KMS-11 (cell line): ENCODE results near the gene TRAIP.

Source experiments
- H2AFZ ChIP-seq: fragments of 200-600 bp; sonication (generic); 2 replicates; pipeline ENCODE4 v1.6.1; 2016; ENCODE audit warnings: antibody characterized with exemption, mixed run types, low read depth
- H3K27ac ChIP-seq: fragments of 200-600 bp; sonication (generic); 2 replicates; pipeline ENCODE4 v1.6.1; 2016; ENCODE audit warnings: mild to moderate bottlenecking, mixed run types
- H3K27me3 ChIP-seq: fragments of 200-600 bp; sonication (generic); 2 replicates; pipeline ENCODE4 v1.6.1; 2017; ENCODE audit warnings: mild to moderate bottlenecking, low read depth, mixed run types, moderate library complexity; ENCODE audit not compliant: insufficient read depth
- H3K36me3 ChIP-seq: fragments of 200-600 bp; sonication (generic); 2 replicates; pipeline ENCODE4 v1.6.1; 2017; ENCODE audit warnings: mild to moderate bottlenecking, mixed run types; ENCODE audit not compliant: insufficient read depth
- H3K4me1 ChIP-seq: fragments of 200-600 bp; sonication (generic); 2 replicates; pipeline ENCODE4 v1.6.1; 2016; ENCODE audit warnings: mild to moderate bottlenecking, low read depth, mixed run types; ENCODE audit not compliant: poor library complexity, severe bottlenecking
- H3K4me2 ChIP-seq: fragments of 200-600 bp; sonication (generic); 2 replicates; pipeline ENCODE4 v1.7.0; 2016; ENCODE audit warnings: mild to moderate bottlenecking, mixed run types
- H3K4me3 ChIP-seq: fragments of 200-600 bp; sonication (generic); IDR thresholded peaks from 2 replicates; pipeline ENCODE4 v1.6.1; 2017; ENCODE audit warnings: low read depth, low read length, mixed read lengths; ENCODE audit not compliant: insufficient read depth
- H3K79me2 ChIP-seq: fragments of 200-600 bp; sonication (generic); 2 replicates; pipeline ENCODE4 v1.6.1; 2016; ENCODE audit warnings: low read depth, mixed run types; ENCODE audit not compliant: insufficient read depth
- H3K9ac ChIP-seq: fragments of 200-600 bp; sonication (generic); 2 replicates; pipeline ENCODE4 v1.6.1; 2016; ENCODE audit warnings: mild to moderate bottlenecking, mixed run types
- H4K20me1 ChIP-seq: fragments of 200-600 bp; sonication (generic); 2 replicates; pipeline ENCODE4 v1.6.1; 2016; ENCODE audit warnings: mild to moderate bottlenecking, mixed run types; ENCODE audit not compliant: insufficient read depth
- CTCF ChIP-seq: fragments of 200-600 bp; sonication (generic); conservative IDR thresholded peaks from 2 replicates; pipeline ENCODE4 v1.6.1; 2017; ENCODE audit warnings: low read depth, mild to moderate bottlenecking, antibody characterized with exemption, low read length, moderate library complexity, mixed read lengths

Gene TRAIP

GRCh38 chr3:49871531-49872153 lies 15.3 kb upstream of the TRAIP start:
- H3K4me1 ChIP-seq = no peaks in the 10 kb centered on the region
- H4K20me1 ChIP-seq = no peaks in the 10 kb centered on the region
- no peak overlapping the region for H3K4me2 ChIP-seq
- H2AFZ ChIP-seq = no peak overlapping the region
- no peak overlapping the region for H3K9ac ChIP-seq
- TF ChIP-seq CTCF = no peak
- no peaks in the 10 kb centered on the region for H3K36me3 ChIP-seq
- H3K4me3 ChIP-seq = no peak overlapping the region
- no peaks in the 10 kb centered on the region; the same call in 1 of the 2 replicates for H3K27me3 ChIP-seq
- no peak overlapping the region for H3K27ac ChIP-seq
- no peaks in the 10 kb centered on the region for H3K79me2 ChIP-seq

- Histone ChIP-seq H3K27me3 (no peaks in the 10 kb centered on the region; the same call in 1 of the 2 replicates), H3K36me3 (no peaks in the 10 kb centered on the region), H3K79me2 (no peaks in the 10 kb centered on the region), H2AFZ (no peak within 1 kb of the TSS), H3K4me2 (no peak within 1 kb of the TSS), H3K4me3 (no peak within 1 kb of the TSS), H4K20me1 (no peaks in the 10 kb centered on the region), H3K27ac (no peak within 1 kb of the TSS), H3K4me1 (no peaks in the 10 kb centered on the region), H3K9ac (no peak within 1 kb of the TSS)
- TF ChIP-seq CTCF = no peak
Observed at GRCh38 chr3:49869525-49870126, 13.3 kb upstream of the TRAIP start, which contains the start of gene CAMKV. CAMKV (minus strand) TSS chr3:49869906; CDS start chr3:49862388, 7,518 bp downstream.

- TF ChIP-seq CTCF = no peak
- Histone ChIP-seq H3K9ac (no peak overlapping the region), H3K79me2 (no peaks in the 10 kb centered on the region)
Observed at GRCh38 chr3:49868862-49869466, 12.6 kb upstream of the TRAIP start.

GRCh38 chr3:49867871-49868321 lies 11.5 kb upstream of the TRAIP start:
- H4K20me1 ChIP-seq = no peaks in the 10 kb centered on the region

More at GRCh38 chr3:49868862-49869466, 12.6 kb upstream of the TRAIP start:
- Histone ChIP-seq H2AFZ (no peak overlapping the region), H3K4me2 (no peak overlapping the region), H4K20me1 (no peaks in the 10 kb centered on the region), H3K36me3 (no peaks in the 10 kb centered on the region), H3K27ac (no peak overlapping the region), H3K4me1 (no peaks in the 10 kb centered on the region), H3K4me3 (no peak overlapping the region), H3K27me3 (no peaks in the 10 kb centered on the region; the same call in 1 of the 2 replicates)

More at GRCh38 chr3:49867871-49868321, 11.5 kb upstream of the TRAIP start:
- Histone ChIP-seq H3K4me3 (no peak overlapping the region), H3K36me3 (no peaks in the 10 kb centered on the region), H2AFZ (no peak overlapping the region), H3K4me2 (no peak overlapping the region), H3K9ac (no peak overlapping the region), H3K79me2 (no peaks in the 10 kb centered on the region), H3K27ac (no peak overlapping the region), H3K27me3 (peaks cover 1% of the 10 kb centered on the region; the same call in 1 of the 2 replicates), H3K4me1 (no peaks in the 10 kb centered on the region)
- no peak for TF ChIP-seq CTCF
